GM12873 (cell line): ENCODE data around the gene CHRDL1.

Source experiments
- CTCF ChIP-seq: IDR thresholded peaks from 2 replicates; pipeline ENCODE4 v1.5.1; 2012; ENCODE audit warnings: low read depth, mild to moderate bottlenecking, moderate library complexity, low read length, control low read depth; ENCODE audit not compliant: insufficient read depth; ENCODE audit errors: missing control alignments

Gene CHRDL1

GRCh38 chrX:110804446-110804845 is 8.8 kb upstream of the CHRDL1 start:
- no peak for TF ChIP-seq CTCF

- TF ChIP-seq CTCF = no peak
These were observed 7.9 kb upstream of the CHRDL1 start for GRCh38 chrX:110803506-110803905.

DNA sequence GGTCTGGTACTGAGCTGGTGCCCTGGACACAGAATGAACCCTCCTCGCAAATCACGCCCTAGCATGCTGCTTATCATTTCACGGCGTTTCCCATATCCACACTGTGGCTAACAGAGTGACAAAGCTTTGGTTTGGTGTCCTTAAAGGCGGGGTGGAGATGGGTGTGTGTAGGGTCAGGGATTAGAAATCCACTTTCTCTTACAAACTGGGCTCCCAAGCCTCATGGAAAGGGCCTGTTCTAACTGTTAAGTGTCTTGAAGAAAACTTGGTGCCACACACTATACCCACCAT is 735 bp upstream of the CHRDL1 start:
- TF ChIP-seq CTCF = no peak

DNA sequence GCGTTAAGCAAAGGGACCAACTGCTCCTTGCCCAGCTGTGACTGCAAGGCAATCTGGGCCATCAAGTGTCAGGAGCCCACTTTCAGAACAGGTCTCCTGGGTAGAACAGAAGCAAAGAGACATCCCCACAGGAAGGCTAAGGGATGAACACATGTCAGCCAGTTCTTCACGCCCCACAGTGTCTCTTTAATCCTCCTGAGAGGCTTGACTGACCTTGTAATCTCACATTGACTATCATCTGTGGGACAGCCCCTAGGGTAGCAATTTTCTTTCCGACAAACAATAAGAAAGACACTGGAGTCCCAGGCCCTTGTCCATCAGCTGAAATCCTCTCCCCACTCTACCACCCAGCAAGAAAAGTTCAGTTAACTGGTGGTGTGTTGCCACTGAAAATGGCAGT is 1.0 kb downstream of the CHRDL1 start:
- no peak for TF ChIP-seq CTCF

- no peak for TF ChIP-seq CTCF
These were observed 4.5 kb downstream of the CHRDL1 start for GRCh38 chrX:110791071-110791470.

DNA sequence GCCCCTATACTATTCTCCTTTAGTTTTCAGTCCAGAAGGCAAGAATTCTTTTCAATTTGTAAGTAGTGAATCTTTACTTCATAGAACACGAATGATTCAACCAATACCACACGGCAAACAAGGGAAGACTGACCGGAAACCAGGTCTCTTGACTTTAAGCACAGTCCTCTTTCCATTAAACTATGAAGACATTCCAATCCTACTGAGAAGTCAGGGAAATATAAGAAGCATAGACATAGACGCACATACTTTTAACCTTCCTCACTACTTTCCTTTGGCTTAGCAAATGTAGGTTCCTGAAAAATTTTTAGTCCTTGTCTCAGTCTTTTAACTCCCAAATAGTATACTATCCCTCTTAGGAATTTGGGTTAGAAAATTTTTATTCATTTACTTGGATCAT is 9.1 kb downstream of the CHRDL1 start:
- no peak for TF ChIP-seq CTCF

DNA sequence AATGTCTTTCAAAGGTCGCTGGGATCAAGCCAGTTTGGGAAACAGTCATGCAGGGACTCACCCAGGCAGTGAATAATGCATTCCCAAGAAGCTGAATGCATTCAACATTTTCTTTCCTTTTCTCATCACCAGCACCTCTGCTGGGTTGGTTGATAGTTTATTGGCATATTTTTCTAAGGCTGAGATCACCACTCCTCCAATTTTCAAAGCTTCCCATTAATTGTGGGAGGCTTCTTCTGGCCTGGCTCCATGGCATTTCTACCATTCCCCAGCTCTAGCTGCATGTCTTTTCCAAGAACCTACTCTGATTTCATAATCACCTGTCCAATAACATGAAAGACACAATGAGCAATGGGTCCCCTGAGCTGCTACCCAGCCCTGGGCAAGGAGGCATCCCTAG is 35.8 kb downstream of the CHRDL1 start:
- no peak for TF ChIP-seq CTCF
